ENCODE measurements around the gene DNHD1. TPM values are rescaled to one million over a fixed set of nuclear protein-coding genes. Genes with fewer than 3 reads are reported as not detected.
A peak's percentile ranks its signal among the peaks of the same experiment; 100 is the strongest.

The DNHD1 gene
- total RNA-seq, 2 experiments from 2014 or later = 18.2 to 19.3 TPM

GRCh38 chr11:6586434-6587359 is 89.6 kb downstream of the DNHD1 start:
- Mint-ChIP-seq H3K27me3 (ENCODE audit: low read depth) (no peaks in the 10 kb centered on the region), H3K9me3 (peaks cover 24% of the 10 kb centered on the region), H3K4me1 (ENCODE audit: low read depth) (no peaks in the 10 kb centered on the region), H3K27ac (no peak overlapping the region), H3K36me3 (ENCODE audit: low read depth) (peaks cover 34% of the 10 kb centered on the region), H3K4me3 (no peak overlapping the region)
- DNase-seq = no peak
- CTCF ChIA-PET = interaction anchor here (0.7 to 1.2 kb wide), 4 partner anchors 41 to 224 kb away, joined by 3 to 4 read pairs (median 3); no protein-coding TSS in a partner anchor
- intact Hi-C loops (cut with micrococcal nuclease) = no loop called here

GRCh38 chr11:6587360-6587953 is 90.4 kb downstream of the DNHD1 start:
- H3K27ac Mint-ChIP-seq = no peak overlapping the region
- intact Hi-C loops (cut with micrococcal nuclease) = no loop called here
- no peak for DNase-seq

GRCh38 chr11:6588018-6588417 is 90.9 kb downstream of the DNHD1 start:
- peaks cover 28% of the 10 kb centered on the region for H3K36me3 Mint-ChIP-seq (ENCODE audit: low read depth)
- H3K9me3 Mint-ChIP-seq = peaks cover 17% of the 10 kb centered on the region
- no peak overlapping the region for H3K27ac Mint-ChIP-seq
- CTCF ChIA-PET = interaction anchor here (1.2 kb wide), 1 partner anchor 58 kb away, joined by 3 read pairs; no protein-coding TSS in a partner anchor
- DNase-seq = no peak
- no peaks in the 10 kb centered on the region for H3K4me1 Mint-ChIP-seq (ENCODE audit: low read depth)
- intact Hi-C loops (cut with micrococcal nuclease) = no loop called here
- H3K4me3 Mint-ChIP-seq = no peak overlapping the region
- no peaks in the 10 kb centered on the region for H3K27me3 Mint-ChIP-seq (ENCODE audit: low read depth)

More at GRCh38 chr11:6587360-6587953, 90.4 kb downstream of the DNHD1 start:
- peaks cover 20% of the 10 kb centered on the region for H3K9me3 Mint-ChIP-seq
- CTCF ChIA-PET = interaction anchor here (0.7 to 1.2 kb wide), 4 partner anchors 42 to 224 kb away, joined by 3 to 4 read pairs (median 3); no protein-coding TSS in a partner anchor
- peaks cover 28% of the 10 kb centered on the region for H3K36me3 Mint-ChIP-seq (ENCODE audit: low read depth)
- H3K27me3 Mint-ChIP-seq (ENCODE audit: low read depth) = no peaks in the 10 kb centered on the region
- no peak overlapping the region for H3K4me3 Mint-ChIP-seq
- no peaks in the 10 kb centered on the region for H3K4me1 Mint-ChIP-seq (ENCODE audit: low read depth)

GRCh38 chr11:6594142-6594768 is 97.2 kb downstream of the DNHD1 start:
- Mint-ChIP-seq H3K27me3 (ENCODE audit: low read depth) (no peaks in the 10 kb centered on the region), H3K4me3 (no peak overlapping the region), H3K4me1 (ENCODE audit: low read depth) (peaks cover 32% of the 10 kb centered on the region), H3K27ac (no peak overlapping the region), H3K9me3 (no peaks in the 10 kb centered on the region), H3K36me3 (ENCODE audit: low read depth) (peaks cover 35% of the 10 kb centered on the region)
- no peak for DNase-seq
- CTCF ChIA-PET = interaction anchor here (0.7 to 1.6 kb wide), 3 partner anchors 9 to 89 kb away, joined by 3 to 4 read pairs (median 3); partner anchors contain the start of genes ILK, MRPL17 and RRP8
- intact Hi-C loops (cut with micrococcal nuclease) = no loop called here

GRCh38 chr11:6596239-6596877 is 99.3 kb downstream of the DNHD1 start:
- no peak overlapping the region for H3K4me3 Mint-ChIP-seq
- CTCF ChIA-PET = interaction anchor here (0.6 kb wide), 1 partner anchor 785 kb away, joined by 3 read pairs; no protein-coding TSS in a partner anchor
- H3K27ac Mint-ChIP-seq = no peak overlapping the region

GRCh38 chr11:6598555-6598954 is 101.5 kb downstream of the DNHD1 start:
- no peak for DNase-seq
- H3K9me3 Mint-ChIP-seq = no peaks in the 10 kb centered on the region
- peaks cover 40% of the 10 kb centered on the region for H3K36me3 Mint-ChIP-seq (ENCODE audit: low read depth)
- H3K4me3 Mint-ChIP-seq = no peak overlapping the region
- H3K27me3 Mint-ChIP-seq (ENCODE audit: low read depth) = no peaks in the 10 kb centered on the region
- CTCF ChIA-PET = interaction anchor here (0.8 kb wide), 1 partner anchor 68 kb away, joined by 3 read pairs; no protein-coding TSS in a partner anchor
- intact Hi-C loops (cut with micrococcal nuclease) = no loop called here
- H3K27ac Mint-ChIP-seq = no peak overlapping the region
- H3K4me1 Mint-ChIP-seq (ENCODE audit: low read depth) = peaks cover 44% of the 10 kb centered on the region

More at GRCh38 chr11:6596239-6596877, 99.3 kb downstream of the DNHD1 start:
- H3K27me3 Mint-ChIP-seq (ENCODE audit: low read depth) = no peaks in the 10 kb centered on the region
- peaks cover 39% of the 10 kb centered on the region for H3K36me3 Mint-ChIP-seq (ENCODE audit: low read depth)
- no peak for DNase-seq
- H3K4me1 Mint-ChIP-seq (ENCODE audit: low read depth) = peaks cover 39% of the 10 kb centered on the region
- H3K9me3 Mint-ChIP-seq = no peaks in the 10 kb centered on the region
- intact Hi-C loops (cut with micrococcal nuclease) = no loop called here

- peaks cover 33% of the 10 kb centered on the region for H3K36me3 Mint-ChIP-seq (ENCODE audit: low read depth)
- intact Hi-C loops (cut with micrococcal nuclease) = no loop called here
- H3K4me1 Mint-ChIP-seq (ENCODE audit: low read depth) = peaks cover 37% of the 10 kb centered on the region
- no peak overlapping the region for H3K27ac Mint-ChIP-seq
- no peaks in the 10 kb centered on the region for H3K27me3 Mint-ChIP-seq (ENCODE audit: low read depth)
- CTCF ChIA-PET = interaction anchor here (0.5 kb wide), 1 partner anchor 79 kb away, joined by 3 read pairs; no protein-coding TSS in a partner anchor
- no peaks in the 10 kb centered on the region for H3K9me3 Mint-ChIP-seq
- DNase-seq = no peak
- H3K4me3 Mint-ChIP-seq = no peak overlapping the region
Measured at GRCh38 chr11:6599449-6599848, 102.4 kb downstream of the DNHD1 start.

GRCh38 chr11:6599881-6600390 is 102.9 kb downstream of the DNHD1 start:
- no peak for DNase-seq
- CTCF ChIA-PET = interaction anchor here (0.5 kb wide), 1 partner anchor 79 kb away, joined by 3 read pairs; no protein-coding TSS in a partner anchor
- Mint-ChIP-seq H3K4me3 (no peak overlapping the region), H3K4me1 (ENCODE audit: low read depth) (peaks cover 34% of the 10 kb centered on the region), H3K27me3 (ENCODE audit: low read depth) (no peaks in the 10 kb centered on the region), H3K36me3 (ENCODE audit: low read depth) (peaks cover 31% of the 10 kb centered on the region), H3K9me3 (no peaks in the 10 kb centered on the region), H3K27ac (no peak overlapping the region)
- intact Hi-C loops (cut with micrococcal nuclease) = loop anchor here (10.0 kb wide), 1 partner anchor 915 kb away; the partner anchor contains the start of gene PPFIBP2

- Mint-ChIP-seq H3K27ac (no peak overlapping the region), H3K4me3 (no peak overlapping the region), H3K4me1 (ENCODE audit: low read depth) (peaks cover 31% of the 10 kb centered on the region), H3K27me3 (ENCODE audit: low read depth) (no peaks in the 10 kb centered on the region), H3K36me3 (ENCODE audit: low read depth) (peaks cover 28% of the 10 kb centered on the region), H3K9me3 (no peaks in the 10 kb centered on the region)
- CTCF ChIA-PET = interaction anchor here (4.6 kb wide), 1 partner anchor 83 kb away, joined by 37 read pairs; the partner anchor contains the start of gene MRPL17
- no peak for DNase-seq
- intact Hi-C loops (cut with micrococcal nuclease) = loop anchor here (10.0 kb wide), 1 partner anchor 914 kb away; the partner anchor contains the start of gene PPFIBP2
Measured at GRCh38 chr11:6601041-6601461, 104.0 kb downstream of the DNHD1 start.

- no peaks in the 10 kb centered on the region for H3K9me3 Mint-ChIP-seq
- H3K27me3 Mint-ChIP-seq (ENCODE audit: low read depth) = no peaks in the 10 kb centered on the region
- CTCF ChIA-PET = interaction anchor here (0.9 to 4.6 kb wide), 5 partner anchors 16 to 155 kb away, joined by 3 to 37 read pairs (median 10); partner anchors contain the start of genes MRPL17 and TPP1
- peaks cover 30% of the 10 kb centered on the region for H3K4me1 Mint-ChIP-seq (ENCODE audit: low read depth)
- no peak for DNase-seq
- peaks cover 24% of the 10 kb centered on the region for H3K36me3 Mint-ChIP-seq (ENCODE audit: low read depth)
- no peak overlapping the region for H3K4me3 Mint-ChIP-seq
- intact Hi-C loops (cut with micrococcal nuclease) = loop anchor here (10.0 kb wide), 1 partner anchor 912 kb away; the partner anchor contains the start of gene PPFIBP2
- peak overlapping the region; percentile 47 for H3K27ac Mint-ChIP-seq
Measured at GRCh38 chr11:6602096-6602940, 105.2 kb downstream of the DNHD1 start.
